MM.1S (cell line): ENCODE data around the gene ZNF273.

Experiments used
- DNase-seq: peaks from one replicate; pipeline ENCODE4 v3.0.0-alpha.2; 2015
- H2AFZ ChIP-seq: fragments of 300-600 bp; sonication (generic); 2 replicates; pipeline ENCODE4 v1.6.0; 2016; ENCODE audit warnings: antibody characterized with exemption, low read length
- H3F3A ChIP-seq: fragments of 300-600 bp; sonication (generic); 2 replicates; pipeline ENCODE4 v1.6.1; 2016; ENCODE audit warnings: mild to moderate bottlenecking, antibody characterized with exemption, low read length, moderate library complexity, mixed read lengths; ENCODE audit not compliant: insufficient read depth
- H3K27ac ChIP-seq: fragments of 300-600 bp; sonication (generic); 2 replicates; pipeline ENCODE4 v1.5.1; 2016; ENCODE audit warnings: mild to moderate bottlenecking, low read length
- H3K27me3 ChIP-seq: fragments of 300-600 bp; sonication (generic); replicated peaks from 2 replicates; pipeline ENCODE4 v1.6.0; 2016; ENCODE audit warnings: low read length; ENCODE audit not compliant: insufficient read depth
- H3K36me3 ChIP-seq: fragments of 300-600 bp; sonication (generic); replicated peaks from 2 replicates; pipeline ENCODE4 v1.6.1; 2016; ENCODE audit warnings: mild to moderate bottlenecking, low read length, mixed read lengths; ENCODE audit not compliant: insufficient read depth
- H3K4me1 ChIP-seq: fragments of 300-600 bp; sonication (generic); 2 replicates; pipeline ENCODE4 v1.6.1; 2016; ENCODE audit warnings: low read length, mixed read lengths
- H3K4me2 ChIP-seq: fragments of 300-600 bp; sonication (generic); 2 replicates; pipeline ENCODE4 v1.6.0; 2016; ENCODE audit warnings: low read depth, low read length
- H3K4me3 ChIP-seq: fragments of 300-600 bp; sonication (generic); 2 replicates; pipeline ENCODE4 v1.5.1; 2016; ENCODE audit warnings: low read length, mixed read lengths
- H3K79me2 ChIP-seq: fragments of 300-600 bp; sonication (generic); 2 replicates; pipeline ENCODE4 v1.6.1; 2016; ENCODE audit warnings: mixed run types, low read length, mixed read lengths
- H3K9ac ChIP-seq: fragments of 300-600 bp; sonication (generic); 2 replicates; pipeline ENCODE4 v1.6.1; 2016; ENCODE audit warnings: low read length, mixed read lengths
- H3K9me2 ChIP-seq: fragments of 300-600 bp; sonication (generic); replicated peaks from 2 replicates; pipeline ENCODE4 v1.6.1; 2016; ENCODE audit warnings: mild to moderate bottlenecking, low read length, mixed read lengths; ENCODE audit not compliant: insufficient read depth
- H3K9me3 ChIP-seq: fragments of 300-600 bp; sonication (generic); replicated peaks from 2 replicates; pipeline ENCODE4 v1.6.1; 2016; ENCODE audit warnings: mild to moderate bottlenecking, low read length, mixed read lengths; ENCODE audit not compliant: insufficient read depth
- H4K20me1 ChIP-seq: fragments of 300-600 bp; sonication (generic); 2 replicates; pipeline ENCODE4 v1.6.1; 2016; ENCODE audit warnings: mild to moderate bottlenecking, low read length, moderate library complexity, mixed read lengths; ENCODE audit not compliant: insufficient read depth
- EZH2 ChIP-seq: fragments of 300-600 bp; sonication (generic); optimal IDR thresholded peaks from 2 replicates; pipeline ENCODE3; 2017; ENCODE audit warnings: low read depth, mild to moderate bottlenecking, antibody characterized with exemption, low read length, mixed read lengths
- EZH2phosphoT487 ChIP-seq: fragments of 300-600 bp; sonication (generic); IDR thresholded peaks from 2 replicates; pipeline ENCODE4 v1.6.1; 2018; ENCODE audit warnings: antibody characterized with exemption, low read length
- TF ChIP-seq, protein P1 (sequence below): fragments of 300-600 bp; sonication (generic); IDR thresholded peaks from 2 replicates; pipeline ENCODE4 v1.5.1; 2016; ENCODE audit warnings: antibody characterized with exemption, low read length, mixed read lengths

ZNF273 gene

DNA sequence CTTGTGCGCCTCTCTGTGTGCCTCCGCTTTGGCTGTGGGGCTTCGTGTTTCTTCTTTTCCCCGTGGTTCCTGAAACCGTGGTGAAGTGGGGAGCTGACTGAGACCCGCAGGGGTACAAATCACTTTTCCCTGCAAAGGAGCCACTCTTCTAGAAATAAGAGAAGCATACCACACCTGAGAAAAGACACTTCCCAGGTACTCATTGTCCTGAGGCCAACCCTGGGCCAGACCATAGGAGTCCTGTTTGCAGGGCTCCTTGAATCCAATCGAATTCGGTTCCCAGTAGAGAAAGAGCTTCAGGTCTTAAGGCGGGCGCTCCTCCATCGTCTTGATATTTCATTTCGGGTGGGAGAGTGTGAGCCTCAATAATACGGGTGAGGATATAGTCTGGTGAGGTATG is 32.4 kb upstream of the ZNF273 start:
- Histone ChIP-seq H3K79me2 (no peaks in the 10 kb centered on the region), H3K27me3 (no peaks in the 10 kb centered on the region), H3K9ac (no peak overlapping the region), H4K20me1 (no peaks in the 10 kb centered on the region), H3K9me2 (no peaks in the 10 kb centered on the region), H3K36me3 (no peaks in the 10 kb centered on the region), H3K27ac (no peak overlapping the region), H3F3A (no peaks in the 10 kb centered on the region), H2AFZ (no peak overlapping the region), H3K9me3 (no peaks in the 10 kb centered on the region), H3K4me1 (no peaks in the 10 kb centered on the region), H3K4me3 (no peak overlapping the region), H3K4me2 (no peak overlapping the region)
- no peak for DNase-seq
- TF ChIP-seq, protein P1, sequence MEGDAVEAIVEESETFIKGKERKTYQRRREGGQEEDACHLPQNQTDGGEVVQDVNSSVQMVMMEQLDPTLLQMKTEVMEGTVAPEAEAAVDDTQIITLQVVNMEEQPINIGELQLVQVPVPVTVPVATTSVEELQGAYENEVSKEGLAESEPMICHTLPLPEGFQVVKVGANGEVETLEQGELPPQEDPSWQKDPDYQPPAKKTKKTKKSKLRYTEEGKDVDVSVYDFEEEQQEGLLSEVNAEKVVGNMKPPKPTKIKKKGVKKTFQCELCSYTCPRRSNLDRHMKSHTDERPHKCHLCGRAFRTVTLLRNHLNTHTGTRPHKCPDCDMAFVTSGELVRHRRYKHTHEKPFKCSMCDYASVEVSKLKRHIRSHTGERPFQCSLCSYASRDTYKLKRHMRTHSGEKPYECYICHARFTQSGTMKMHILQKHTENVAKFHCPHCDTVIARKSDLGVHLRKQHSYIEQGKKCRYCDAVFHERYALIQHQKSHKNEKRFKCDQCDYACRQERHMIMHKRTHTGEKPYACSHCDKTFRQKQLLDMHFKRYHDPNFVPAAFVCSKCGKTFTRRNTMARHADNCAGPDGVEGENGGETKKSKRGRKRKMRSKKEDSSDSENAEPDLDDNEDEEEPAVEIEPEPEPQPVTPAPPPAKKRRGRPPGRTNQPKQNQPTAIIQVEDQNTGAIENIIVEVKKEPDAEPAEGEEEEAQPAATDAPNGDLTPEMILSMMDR = no peak
- no peak for TF ChIP-seq EZH2
- TF ChIP-seq EZH2phosphoT487 = no peak

DNA sequence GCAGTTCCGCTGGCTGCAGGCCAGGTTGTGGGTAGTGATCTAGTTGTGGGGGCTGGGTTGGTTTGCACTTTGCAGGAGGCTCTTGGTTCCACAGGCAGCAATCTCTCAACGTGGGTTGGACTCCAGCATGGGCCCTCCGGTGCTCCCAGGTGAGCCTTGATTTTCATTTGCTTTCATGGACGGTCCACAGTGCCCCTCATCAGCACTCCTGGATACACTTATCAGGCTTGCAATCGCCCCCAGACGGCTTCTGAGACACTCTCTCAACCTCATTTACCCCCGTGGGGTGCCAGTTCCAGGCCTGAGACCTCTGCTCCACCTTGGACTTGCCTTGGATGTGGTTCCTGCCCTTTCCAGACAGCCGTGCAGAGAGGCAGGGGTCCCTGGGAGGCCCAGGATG is 31.3 kb upstream of the ZNF273 start:
- Histone ChIP-seq H3K36me3 (no peaks in the 10 kb centered on the region), H3K4me1 (no peaks in the 10 kb centered on the region), H3K79me2 (no peaks in the 10 kb centered on the region), H3K27ac (no peak overlapping the region), H3K9ac (no peak overlapping the region), H3K9me3 (no peaks in the 10 kb centered on the region), H4K20me1 (no peaks in the 10 kb centered on the region), H2AFZ (no peak overlapping the region), H3K27me3 (no peaks in the 10 kb centered on the region; the same call in 1 of the 2 replicates), H3K9me2 (no peaks in the 10 kb centered on the region), H3K4me3 (no peak overlapping the region), H3K4me2 (no peak overlapping the region), H3F3A (no peaks in the 10 kb centered on the region)
- TF ChIP-seq, protein P1 = no peak
- TF ChIP-seq EZH2 (no peak), EZH2phosphoT487 (no peak)
- no peak for DNase-seq

DNA sequence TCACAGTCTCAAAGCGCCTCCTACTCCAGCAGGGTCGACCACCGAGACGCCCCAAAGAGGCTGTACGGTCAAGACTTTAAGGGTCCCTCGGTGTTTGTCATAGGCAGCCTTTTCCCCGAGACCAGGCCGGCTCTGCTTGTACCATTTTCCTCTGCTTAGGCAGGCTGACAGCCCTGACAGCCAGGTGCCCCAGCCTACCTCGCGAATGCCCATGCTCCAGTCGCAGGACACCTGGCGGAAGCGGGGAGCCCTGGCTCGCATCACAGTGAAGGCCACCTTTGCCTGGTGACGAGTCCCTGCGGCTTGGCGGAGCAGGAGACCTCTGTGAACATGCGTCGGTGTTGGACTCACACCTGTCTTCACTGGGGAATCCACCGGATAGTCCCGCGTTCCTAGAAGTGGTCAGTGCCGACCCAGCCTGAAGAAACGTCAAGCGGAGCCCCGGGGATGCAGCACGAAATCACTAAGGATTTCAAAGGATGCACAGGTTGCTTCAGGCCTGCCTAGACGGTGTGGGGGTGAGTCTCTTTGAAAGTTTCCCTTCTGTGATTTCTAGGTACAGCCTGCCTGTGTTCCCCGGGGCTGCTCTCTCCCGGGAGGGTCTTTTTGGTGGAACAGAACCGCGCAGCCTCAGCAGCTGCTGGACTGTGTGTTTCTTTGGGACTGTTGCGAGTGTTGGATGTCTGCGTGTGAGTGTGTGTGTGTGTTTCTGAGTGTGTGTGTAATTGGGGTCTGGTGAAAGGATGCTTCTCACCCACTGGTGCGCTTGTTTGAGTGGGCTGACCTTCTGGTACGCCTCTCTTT is 30.5 kb upstream of the ZNF273 start:
- Histone ChIP-seq H3K27me3 (no peaks in the 10 kb centered on the region; the same call in 1 of the 2 replicates), H4K20me1 (no peaks in the 10 kb centered on the region), H3K36me3 (no peaks in the 10 kb centered on the region), H3K9ac (no peak overlapping the region), H3K4me2 (no peak overlapping the region), H3K9me2 (no peaks in the 10 kb centered on the region), H3K27ac (no peak overlapping the region), H2AFZ (no peak overlapping the region), H3K4me1 (no peaks in the 10 kb centered on the region), H3K4me3 (no peak overlapping the region), H3K79me2 (no peaks in the 10 kb centered on the region), H3K9me3 (no peaks in the 10 kb centered on the region), H3F3A (no peaks in the 10 kb centered on the region)
- TF ChIP-seq, protein P1 = no peak
- TF ChIP-seq EZH2 (no peak), EZH2phosphoT487 (no peak)
- no peak for DNase-seq
